Urinary bladder (tissue), 4 donors: ENCODE measurements around the gene OR7A17. TPM values are rescaled to one million over a fixed set of nuclear protein-coding genes. Genes with fewer than 3 reads are reported as not detected.

ENCODE experiments used
- DNase-seq: peaks from one replicate; pipeline ENCODE4 v3.0.0-alpha.2; 2015; ENCODE audit errors: extremely low spot score
- H3K27ac ChIP-seq: one replicate; pipeline ENCODE4 v1.5.1; 2013; ENCODE audit warnings: low read depth, mild to moderate bottlenecking, moderate library complexity
- H3K36me3 ChIP-seq: one replicate; pipeline ENCODE4 v1.6.1; 2013; ENCODE audit warnings: mild to moderate bottlenecking, moderate library complexity; ENCODE audit not compliant: insufficient read depth
- H3K4me1 ChIP-seq: one replicate; pipeline ENCODE4 v1.6.1; 2013; ENCODE audit warnings: mild to moderate bottlenecking, moderate library complexity; ENCODE audit not compliant: insufficient read depth
- H3K4me3 ChIP-seq: one replicate; pipeline ENCODE4 v1.5.1; 2013; ENCODE audit warnings: low read depth, low read length
- WGBS: extraction: QIAGEN DNeasy Blood & Tissue Kit; methylation state at CpG from one replicate; pipeline ENCODE4 v1.1.7; 2013; 5-methylcytosine and 5-hydroxymethylcytosine counted together
- polyA plus RNA-seq: library from polyadenylated mRNA; stranded (reverse); fragments of 200-250 nt; gene quantifications from one replicate; pipeline ENCODE4 v1.2.3, GENCODE V29; 2013
- total RNA-seq: library from RNA; depleted of rRNA; stranded (reverse); fragments of >200 nt; gene quantifications from one replicate; pipeline ENCODE4 v1.2.3, GENCODE V29; 2014
- donor health status: healthy with polysubstance abuse.
- donor health status: healthy.

OR7A17 gene
- total RNA-seq, result not detected
- not detected for polyA plus RNA-seq

GRCh38 chr19:14886032-14886431 lies at the start of gene OR7A17:
Gene OR7A17, minus strand, starts transcription at chr19:14886132. Its CDS starts 4,777 bp downstream, at chr19:14881355.
- DNase-seq, result no peak
- Histone ChIP-seq H3K36me3 (no peaks in the 10 kb centered on the region), H3K4me3 (no peak within 1 kb of the TSS), H3K4me1 (no peaks in the 10 kb centered on the region), H3K27ac (no peak within 1 kb of the TSS)
- WGBS, result 65% methylated on average over 4 of the region's 4 CpGs

DNA sequence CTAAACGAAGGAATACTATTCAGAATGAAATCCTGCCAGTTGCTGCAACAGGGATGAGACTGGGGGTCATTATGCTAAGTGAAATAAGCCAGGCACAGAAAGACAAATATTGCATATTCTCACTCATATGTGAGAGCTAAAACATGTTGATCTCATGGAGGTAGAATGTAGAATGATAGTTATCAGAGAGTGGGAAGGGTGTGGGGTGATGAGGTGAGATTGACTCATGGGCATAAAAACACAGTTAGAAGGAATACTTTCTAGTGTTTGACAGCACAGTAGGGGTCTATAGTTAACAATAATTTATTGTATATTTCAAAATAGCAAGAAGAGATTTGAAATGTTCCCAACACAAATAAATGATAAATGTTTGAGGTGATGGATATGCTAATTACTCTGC lies 47.6 kb upstream of the OR7A17 start:
- no peaks in the 10 kb centered on the region for H3K36me3 ChIP-seq
- no peak overlapping the region for H3K4me3 ChIP-seq
- no peak for DNase-seq
- 57% methylated on average over 1 of the region's 1 CpG for WGBS
- H3K4me1 ChIP-seq, result no peaks in the 10 kb centered on the region
- H3K27ac ChIP-seq, result no peak overlapping the region

DNA sequence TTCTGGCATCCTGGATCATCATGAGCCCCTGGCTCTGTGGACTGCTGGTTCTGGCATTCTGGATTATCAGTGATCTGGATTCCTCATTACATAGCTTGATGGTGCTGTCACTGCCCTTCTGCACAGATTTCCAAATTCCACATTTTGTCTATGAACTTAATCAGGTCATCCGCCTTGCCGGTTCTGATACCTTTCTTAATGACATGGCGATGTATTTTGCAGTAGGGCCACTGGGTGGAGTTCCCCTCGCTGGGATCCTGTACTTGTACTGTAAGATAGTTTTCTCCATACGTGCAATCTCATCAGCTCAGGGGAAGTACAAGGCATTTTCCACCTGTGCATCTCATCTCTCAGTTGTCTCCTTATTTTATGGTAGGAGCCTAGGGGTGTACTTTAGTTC lies 30.9 kb upstream of the OR7A17 start:
- Histone ChIP-seq H3K4me3 (no peak overlapping the region), H3K27ac (no peak overlapping the region), H3K36me3 (no peaks in the 10 kb centered on the region), H3K4me1 (no peaks in the 10 kb centered on the region)
- WGBS, result 36% methylated on average over 5 of the region's 5 CpGs
- DNase-seq, result no peak

- Histone ChIP-seq H3K36me3 (no peaks in the 10 kb centered on the region), H3K27ac (no peak overlapping the region), H3K4me3 (no peak overlapping the region), H3K4me1 (no peaks in the 10 kb centered on the region)
- 78% methylated on average over 6 of the region's 6 CpGs for WGBS
- no peak for DNase-seq
These were observed 29.2 kb upstream of the OR7A17 start for GRCh38 chr19:14915116-14915515.

DNA sequence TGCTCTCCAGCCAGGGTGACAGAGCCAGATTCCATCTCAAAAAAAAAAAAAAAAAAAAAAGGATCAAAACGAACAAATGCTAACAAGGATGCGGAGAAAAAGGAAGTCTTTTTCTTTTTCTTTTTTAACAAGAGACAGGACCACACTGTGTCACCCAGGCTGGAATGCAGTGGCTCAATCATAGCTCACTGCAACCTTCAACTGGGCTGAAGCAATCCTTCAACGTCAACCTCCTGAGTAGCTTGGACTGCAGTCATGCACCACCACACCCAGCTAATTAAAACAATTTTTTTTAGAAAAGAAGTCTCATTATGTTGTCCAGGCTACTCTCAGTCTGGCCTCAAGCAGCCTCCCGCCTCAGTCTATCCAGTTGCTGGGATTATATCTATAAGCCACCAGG lies 20.8 kb upstream of the OR7A17 start:
- no peak for DNase-seq
- 76% methylated on average over 4 of the region's 4 CpGs for WGBS
- H3K4me1 ChIP-seq, result no peaks in the 10 kb centered on the region
- no peaks in the 10 kb centered on the region for H3K36me3 ChIP-seq
- H3K27ac ChIP-seq, result no peak overlapping the region
- H3K4me3 ChIP-seq, result no peak overlapping the region

DNA sequence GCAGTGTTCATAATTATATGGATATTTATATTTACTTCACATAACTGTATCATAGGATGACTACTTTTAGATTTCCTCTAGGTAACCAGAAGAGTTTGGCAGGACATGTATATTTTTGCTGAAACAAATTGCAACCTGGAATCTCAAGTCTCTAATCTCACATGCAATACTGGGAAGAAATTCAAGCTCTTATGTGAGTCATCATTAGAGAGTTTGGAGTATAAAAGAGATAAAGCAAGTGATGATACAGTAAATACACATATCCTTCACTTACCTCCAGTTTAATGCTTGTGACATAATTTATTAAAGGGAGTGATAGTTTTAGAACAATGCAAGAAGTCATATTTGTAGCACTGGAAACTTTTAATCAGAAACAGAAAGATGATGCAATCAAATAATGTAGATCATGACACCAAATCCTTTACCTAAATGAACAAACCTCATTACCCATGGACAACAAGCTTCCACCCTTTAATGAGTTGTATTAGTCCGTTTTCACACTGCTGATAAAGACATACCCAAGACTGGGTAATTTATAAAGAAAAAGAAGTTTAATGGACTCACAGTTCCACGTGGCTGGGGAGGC lies 15.8 kb upstream of the OR7A17 start:
- no peaks in the 10 kb centered on the region for H3K4me1 ChIP-seq
- WGBS, result 38% methylated on average over 2 of the region's 2 CpGs
- no peaks in the 10 kb centered on the region for H3K36me3 ChIP-seq
- no peak for DNase-seq
- H3K27ac ChIP-seq, result no peak overlapping the region
- no peak overlapping the region for H3K4me3 ChIP-seq

GRCh38 chr19:14890643-14891379 lies 4.9 kb upstream of the OR7A17 start:
- Histone ChIP-seq H3K36me3 (no peaks in the 10 kb centered on the region), H3K4me1 (no peaks in the 10 kb centered on the region), H3K27ac (no peak overlapping the region), H3K4me3 (no peak overlapping the region)
- 46% methylated on average over 10 of the region's 10 CpGs for WGBS
- DNase-seq, result no peak

DNA sequence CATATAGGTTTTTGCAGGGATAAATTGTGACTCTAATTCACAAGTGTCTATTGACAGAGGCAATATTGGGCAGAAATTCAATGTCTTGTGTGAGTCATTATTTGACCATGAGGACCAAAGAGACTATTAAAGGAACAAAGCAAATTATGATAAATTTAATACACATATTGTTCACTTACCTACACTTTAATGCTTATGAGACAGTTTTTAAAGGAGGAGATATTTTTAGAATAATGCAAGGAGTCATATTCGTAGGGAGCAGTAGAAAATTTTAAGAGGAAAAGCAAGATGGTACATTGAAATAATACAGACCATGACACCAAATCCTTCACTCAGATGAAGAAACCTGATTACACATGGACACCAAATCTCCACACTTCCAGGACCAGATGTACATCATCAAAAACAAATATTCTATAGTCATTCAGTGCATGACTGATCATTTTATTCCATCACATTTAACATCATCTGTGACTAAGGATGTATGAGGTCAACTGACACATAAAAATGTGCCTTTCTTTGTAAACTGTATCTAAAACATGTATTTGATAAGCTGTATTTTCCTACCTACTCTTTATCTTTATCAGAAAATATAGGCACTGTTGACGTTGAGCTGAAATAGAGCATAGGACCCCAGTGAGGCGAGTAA lies 4.2 kb upstream of the OR7A17 start:
- Histone ChIP-seq H3K36me3 (no peaks in the 10 kb centered on the region), H3K27ac (no peak overlapping the region), H3K4me3 (no peak overlapping the region), H3K4me1 (no peaks in the 10 kb centered on the region)
- no peak for DNase-seq
- WGBS, result 58% methylated on average over 3 of the region's 3 CpGs

- Histone ChIP-seq H3K4me1 (no peaks in the 10 kb centered on the region), H3K4me3 (no peak overlapping the region), H3K36me3 (no peaks in the 10 kb centered on the region), H3K27ac (no peak overlapping the region)
- 76% methylated on average over 4 of the region's 4 CpGs for WGBS
- no peak for DNase-seq
These were observed 14.2 kb downstream of the OR7A17 start for GRCh38 chr19:14871619-14872230.

DNA sequence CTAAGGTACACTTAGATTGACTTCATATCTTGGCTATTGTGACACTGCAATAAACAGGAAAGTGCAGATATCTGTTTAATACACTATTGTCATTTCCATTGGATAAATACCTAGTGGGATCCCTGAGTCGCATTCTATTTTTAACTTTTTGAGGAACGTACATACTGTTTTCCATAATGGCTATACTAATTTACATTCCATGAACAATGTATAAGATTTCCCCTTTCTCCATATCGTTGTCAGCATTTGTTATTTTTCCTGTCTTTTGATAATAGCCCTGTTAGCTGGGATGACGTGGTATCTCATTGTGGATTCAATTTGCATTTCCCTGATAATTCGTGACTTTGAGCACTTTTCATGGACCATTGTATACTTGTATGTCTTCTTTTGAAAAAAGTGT lies 17.4 kb downstream of the OR7A17 start:
- 75% methylated on average over 5 of the region's 5 CpGs for WGBS
- DNase-seq, result no peak
- no peak overlapping the region for H3K4me3 ChIP-seq

GRCh38 chr19:14848822-14849221 lies 37.1 kb downstream of the OR7A17 start, which contains the start of gene OR7A10:
Gene OR7A10, minus strand, starts transcription at chr19:14848922. Its CDS starts 7,045 bp downstream, at chr19:14841877.
- Histone ChIP-seq H3K27ac (no peak within 1 kb of the TSS), H3K36me3 (no peaks in the 10 kb centered on the region), H3K4me1 (no peaks in the 10 kb centered on the region), H3K4me3 (no peak within 1 kb of the TSS)
- WGBS, result 77% methylated on average over 5 of the region's 5 CpGs
- no peak for DNase-seq

More for the DNA sequence above, 17.4 kb downstream of the OR7A17 start:
- Histone ChIP-seq H3K36me3 (no peaks in the 10 kb centered on the region), H3K4me1 (no peaks in the 10 kb centered on the region), H3K27ac (no peak overlapping the region)

DNA sequence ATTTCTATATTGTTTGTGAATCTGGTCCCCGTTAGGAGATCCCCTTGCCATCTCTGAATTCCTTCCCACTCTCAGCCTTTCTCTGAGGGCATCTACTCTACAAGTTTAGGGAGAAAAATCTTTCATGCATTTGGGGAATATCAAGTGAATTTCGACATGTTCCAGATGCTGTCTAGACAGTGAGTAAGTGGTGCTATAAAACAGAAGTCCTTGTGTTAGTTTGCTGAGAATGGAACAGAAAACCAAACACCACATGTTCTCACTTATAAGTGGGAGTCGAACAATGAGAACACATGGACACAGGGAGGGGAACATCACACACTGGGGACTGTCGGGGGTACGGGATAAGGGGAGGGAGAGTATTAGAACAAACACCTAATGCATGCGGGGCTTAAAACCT lies 42.4 kb downstream of the OR7A17 start:
- 27% methylated on average over 6 of the region's 6 CpGs for WGBS
- Histone ChIP-seq H3K27ac (no peak overlapping the region), H3K36me3 (no peaks in the 10 kb centered on the region), H3K4me3 (no peak overlapping the region), H3K4me1 (no peaks in the 10 kb centered on the region)
- no peak for DNase-seq

GRCh38 chr19:14843169-14843568 lies 42.8 kb downstream of the OR7A17 start:
- DNase-seq, result no peak
- H3K27ac ChIP-seq, result no peak overlapping the region
- 38% methylated on average over 2 of the region's 2 CpGs for WGBS
- H3K4me1 ChIP-seq, result no peaks in the 10 kb centered on the region
- no peaks in the 10 kb centered on the region for H3K36me3 ChIP-seq
- no peak overlapping the region for H3K4me3 ChIP-seq

GRCh38 chr19:14840206-14840605 lies 45.7 kb downstream of the OR7A17 start:
- H3K27ac ChIP-seq, result no peak overlapping the region
- no peak for DNase-seq
- no peaks in the 10 kb centered on the region for H3K36me3 ChIP-seq
- 38% methylated on average over 1 of the region's 1 CpG for WGBS
- no peaks in the 10 kb centered on the region for H3K4me1 ChIP-seq
- H3K4me3 ChIP-seq, result no peak overlapping the region
